ENCODE measurements around the gene OR10H2.
"Not testable (repeated sequence)": the region's sequence is repeated elsewhere in the genome, so short reads cannot be mapped to it uniquely, and the experiment has no call there.

OR10H2 gene

DNA sequence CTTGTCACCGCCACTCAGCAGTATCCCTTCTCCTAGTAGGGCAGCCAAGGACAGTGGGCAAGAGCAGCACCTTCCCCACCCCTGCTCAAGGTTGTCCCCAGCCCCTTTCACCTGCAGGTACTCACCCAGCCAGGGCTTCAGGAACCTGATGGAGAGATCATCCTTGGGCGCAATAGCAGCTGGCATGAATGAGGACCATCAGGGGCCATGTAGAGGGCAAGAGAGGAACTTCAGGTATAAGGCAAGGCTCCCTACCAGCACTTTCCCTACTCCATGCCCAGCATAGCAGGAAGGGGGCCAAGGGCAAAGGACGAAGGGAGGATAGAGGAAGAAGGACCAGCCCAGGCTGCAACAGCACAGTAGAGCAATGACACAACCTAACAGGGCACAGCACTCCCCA, 46.3 kb downstream of the OR10H2 start:
- not testable (repeated sequence) for DNase-seq

DNA sequence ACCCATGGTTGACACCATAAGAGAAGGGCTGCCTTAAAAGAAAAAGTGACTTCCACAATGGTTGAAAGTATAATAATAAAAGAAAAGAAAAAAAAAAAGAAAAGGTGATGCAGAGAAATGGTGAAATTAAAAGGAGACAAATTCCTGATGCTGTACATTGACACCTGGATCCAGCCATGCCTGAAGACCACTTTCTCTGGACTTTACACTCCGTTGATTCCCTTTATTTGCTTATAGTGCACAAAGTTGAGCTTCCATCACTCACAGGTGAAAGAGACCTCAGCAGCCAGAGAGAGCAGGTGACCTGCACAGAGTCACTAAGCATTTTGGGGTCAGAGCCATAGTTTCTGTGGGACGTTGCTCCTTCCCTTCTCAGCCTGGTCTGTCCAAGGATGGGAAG, 47.4 kb downstream of the OR10H2 start:
- no peak for DNase-seq

DNA sequence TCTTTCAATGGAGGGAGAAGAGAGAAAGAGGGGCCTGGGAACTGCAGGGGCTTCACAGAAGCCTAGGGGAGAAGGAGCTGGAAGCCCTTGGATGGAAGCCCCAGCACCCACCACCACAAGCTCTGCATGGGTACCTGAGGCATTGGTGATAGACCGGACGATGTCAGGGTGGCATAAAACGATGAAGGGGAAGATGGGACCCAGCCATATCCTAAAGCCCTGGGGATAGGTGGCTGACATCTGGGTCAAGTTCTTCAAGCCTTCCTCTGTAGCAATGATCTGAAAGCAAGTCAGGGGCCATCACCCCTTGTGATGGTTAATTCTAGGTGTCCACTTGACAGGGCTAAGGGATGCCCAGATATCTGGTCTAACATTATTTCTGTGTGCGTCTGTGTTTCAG, 48.4 kb downstream of the OR10H2 start:
- no peak for DNase-seq

DNA sequence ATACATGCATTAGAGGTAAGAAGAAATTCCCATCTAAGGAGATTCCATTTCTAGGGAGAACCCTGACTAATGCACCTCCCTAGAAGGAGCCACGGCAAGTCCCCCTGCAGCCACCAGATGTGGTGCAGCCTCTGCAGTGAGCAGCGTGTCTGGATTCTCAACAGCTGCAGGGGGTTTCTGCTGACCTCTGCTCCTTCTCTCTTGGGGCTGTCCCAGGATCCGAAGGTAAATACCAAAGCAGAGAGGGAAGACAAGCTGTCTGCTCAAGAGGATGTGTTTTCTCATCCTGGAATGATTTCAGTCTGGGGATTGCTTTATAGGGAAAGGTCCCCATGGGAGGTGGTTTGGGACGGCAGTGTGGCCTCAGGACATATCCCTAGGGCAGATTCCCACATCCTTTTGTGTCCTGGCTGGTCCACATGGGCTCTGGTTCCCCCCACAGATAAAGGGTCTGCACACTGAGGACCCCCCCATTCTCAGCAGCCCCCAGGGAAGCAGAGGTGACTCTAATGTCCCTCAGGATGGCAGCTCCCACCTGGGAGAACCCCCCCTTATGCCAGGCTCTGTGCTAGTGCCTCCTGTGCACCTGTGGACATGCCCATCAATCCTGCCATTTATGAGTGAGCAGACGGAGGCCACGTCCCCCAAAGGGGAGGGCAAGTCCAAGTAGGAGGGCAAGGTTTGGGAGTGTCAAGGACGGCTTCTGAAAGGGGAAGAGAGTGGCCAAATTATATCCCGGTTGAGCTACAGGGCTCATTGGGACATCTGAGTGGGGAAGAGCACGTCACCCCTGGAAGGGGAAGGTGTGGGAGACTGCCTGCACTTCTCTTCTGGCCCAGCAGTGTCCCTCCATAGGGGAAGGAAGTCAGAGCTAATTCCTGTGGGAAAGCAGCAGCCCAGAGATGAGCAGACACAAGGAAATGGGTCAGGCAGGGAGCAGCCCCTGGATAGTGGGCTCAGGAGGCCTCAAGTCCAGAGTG, 49.5 kb downstream of the OR10H2 start:
- no peak for DNase-seq

All from eye (tissue), 1 donor.